Activated CD4-positive, alpha-beta T cell treated with anti-CD3 and anti-CD28 coated beads, Interleukin-10, Interleukin-2, amounts not matched to agents 100 ng/mL and 50 ng/mL, durations not matched to agents 16 hours and 8 hours (primary cell): ENCODE results near the gene SLC39A10.
A peak's percentile ranks its signal among the peaks of the same experiment; 100 is the strongest.
"Not testable (repeated sequence)": the region's sequence is repeated elsewhere in the genome, so short reads cannot be mapped to it uniquely, and the experiment has no call there.

Experiments
- DNase-seq: peaks from one replicate; pipeline ENCODE4 v3.0.0-alpha.2; 2020

The SLC39A10 gene

DNA sequence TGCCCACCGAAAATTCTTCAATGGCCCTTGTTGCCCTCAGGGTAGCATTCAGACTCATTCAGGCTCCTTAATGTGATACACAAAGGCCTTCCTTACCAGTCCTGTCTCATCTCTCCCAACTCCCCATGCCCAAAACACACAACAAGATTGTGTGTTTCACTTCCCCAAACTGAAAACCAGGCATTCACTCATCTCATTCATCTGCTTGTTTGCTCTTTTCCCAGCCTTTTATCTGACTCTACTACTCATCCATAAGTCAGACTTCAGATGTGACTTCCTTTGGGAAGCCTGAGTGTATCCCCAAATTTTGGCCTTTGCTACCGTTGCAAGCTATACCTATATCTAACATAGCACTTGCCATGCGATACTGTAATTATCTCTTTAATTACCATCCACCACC is 9.7 kb upstream of the SLC39A10 start:
- no peak for DNase-seq

DNA sequence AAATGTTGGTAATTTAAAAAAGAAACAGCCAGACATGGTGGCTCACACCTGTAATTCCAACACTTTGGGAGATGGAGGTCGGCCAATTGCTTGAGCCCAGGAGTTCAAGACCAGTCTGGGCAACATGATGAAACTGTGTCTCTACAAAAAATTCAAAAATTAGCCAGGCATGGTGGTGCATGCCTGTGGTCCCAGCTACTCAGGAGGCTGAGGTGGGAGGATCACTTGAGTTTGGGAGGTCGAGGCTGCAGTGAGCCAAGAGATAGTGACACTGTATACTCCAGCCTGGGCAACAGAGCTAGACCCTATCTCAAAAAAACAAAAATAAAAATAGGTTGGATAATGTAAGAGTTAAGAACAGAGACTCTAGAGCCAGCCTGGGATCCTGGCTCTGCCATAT is 8.7 kb upstream of the SLC39A10 start:
- DNase-seq, result not testable (repeated sequence)

DNA sequence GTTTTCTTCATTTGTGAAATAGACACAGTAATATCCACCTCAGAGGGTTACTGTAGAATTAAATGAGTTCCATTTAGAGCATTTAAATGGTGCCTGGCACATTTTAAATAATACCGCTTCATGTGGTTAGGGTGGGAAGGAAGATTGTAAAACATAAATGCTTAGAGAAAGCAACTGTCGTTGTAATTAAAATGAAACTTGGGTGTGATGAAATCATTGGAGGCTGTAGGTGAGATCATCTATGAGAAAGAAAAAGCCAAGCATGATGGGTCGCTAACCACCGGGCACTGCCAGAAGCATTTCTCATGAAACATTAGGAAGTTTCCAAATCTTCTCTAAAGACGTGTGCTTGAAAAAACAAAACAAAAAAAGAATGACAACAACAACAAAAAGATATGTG is 8.2 kb upstream of the SLC39A10 start:
- DNase-seq, result peak; percentile 32

DNA sequence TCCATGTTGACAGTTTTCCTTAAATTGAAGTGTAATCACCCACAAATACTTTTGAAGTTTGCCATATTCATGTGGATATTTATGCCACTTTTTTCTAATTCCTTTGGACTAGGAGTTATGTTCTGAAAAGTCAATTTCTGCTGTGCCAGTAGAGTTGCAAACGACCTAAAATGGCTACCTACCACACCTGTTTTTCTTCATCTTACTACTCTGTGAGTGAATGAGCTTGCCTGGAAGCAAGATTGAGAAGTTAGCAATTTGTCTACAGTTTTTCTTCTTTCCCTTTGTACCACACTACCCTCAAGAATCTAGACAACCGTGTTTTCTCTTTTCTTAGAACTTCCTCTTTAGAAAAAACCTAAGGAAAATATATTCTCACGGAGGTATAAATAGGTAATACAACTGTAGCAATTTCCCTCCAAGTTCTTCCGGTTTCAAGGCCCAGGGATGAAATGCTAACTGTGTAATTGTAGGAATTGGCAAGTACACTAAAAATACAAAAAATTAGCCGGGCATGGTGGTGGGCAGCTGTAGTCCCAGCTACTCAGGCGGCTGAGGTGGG is 7.3 kb upstream of the SLC39A10 start:
- no peak for DNase-seq

DNA sequence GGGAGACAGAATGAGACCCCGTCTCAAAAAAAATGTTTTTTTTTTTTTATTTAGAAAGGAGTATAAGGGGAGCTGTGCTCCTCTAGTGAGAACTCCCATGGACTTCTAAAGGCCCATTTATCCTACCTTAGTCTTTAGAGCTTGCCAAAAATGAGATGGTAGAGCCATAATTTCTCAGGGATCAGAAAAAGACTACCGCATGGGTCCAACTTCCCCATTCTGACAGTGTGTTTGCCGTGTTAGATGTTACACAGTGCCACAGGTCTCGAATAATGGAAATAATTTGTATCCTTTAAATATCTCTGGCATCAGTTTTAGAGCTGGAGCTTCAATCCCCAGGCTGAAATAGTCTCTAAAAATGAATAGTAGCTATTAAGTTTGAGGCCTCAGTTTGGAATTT is 6.0 kb upstream of the SLC39A10 start:
- no peak for DNase-seq

DNA sequence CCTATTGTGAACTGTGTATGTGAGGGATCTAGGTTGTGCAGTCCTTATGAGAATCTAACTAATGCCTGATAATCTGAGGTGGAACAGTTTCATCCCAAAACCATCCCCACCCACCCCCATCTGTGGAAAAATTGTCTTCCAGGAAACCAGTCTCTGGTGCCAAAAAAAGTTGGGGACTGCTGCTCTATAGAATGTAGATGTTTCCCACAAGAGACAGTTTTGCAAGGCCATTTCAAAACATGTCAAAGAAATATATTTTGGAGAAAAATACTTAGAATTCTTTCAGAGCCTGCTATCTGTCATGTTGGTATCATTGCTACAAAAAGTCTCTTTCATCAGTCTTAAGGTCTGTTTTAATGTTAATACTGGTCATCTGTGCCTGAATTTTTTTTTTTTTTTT is 4.1 kb upstream of the SLC39A10 start:
- no peak for DNase-seq

DNA sequence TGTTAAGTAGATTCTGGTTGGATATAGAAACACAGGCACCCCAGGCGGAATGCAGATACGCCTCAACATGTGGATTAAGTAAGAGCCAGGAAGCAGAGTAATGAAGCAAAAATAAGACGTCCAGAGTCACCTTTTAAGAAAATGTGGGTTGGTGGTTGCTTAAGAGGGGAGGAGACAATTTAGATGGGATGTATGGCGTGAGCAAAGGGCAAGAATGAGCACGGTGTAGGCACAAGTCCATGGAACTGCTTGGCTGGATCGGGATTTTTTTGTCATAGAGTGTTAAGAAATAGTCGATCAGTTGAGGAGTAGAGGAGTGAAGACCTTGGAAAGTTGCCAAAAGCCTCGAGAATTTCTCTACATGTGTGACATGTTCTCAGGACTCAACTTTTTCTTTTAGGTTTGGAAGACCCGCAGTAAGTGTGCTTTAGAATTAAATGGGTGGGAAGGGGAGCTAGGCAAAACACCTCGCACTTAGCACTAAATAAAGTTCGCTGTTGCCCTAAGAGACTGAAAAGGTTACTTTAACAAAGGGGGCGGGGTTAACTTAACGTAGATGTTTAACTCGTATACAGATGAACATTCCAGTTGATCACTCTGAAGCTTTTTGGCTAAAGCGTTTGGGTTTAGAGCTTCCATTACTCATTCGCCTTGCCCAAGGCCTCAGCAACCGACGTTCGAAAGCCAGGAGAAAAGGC is 716 bp upstream of the SLC39A10 start:
- DNase-seq, result no peak

DNA sequence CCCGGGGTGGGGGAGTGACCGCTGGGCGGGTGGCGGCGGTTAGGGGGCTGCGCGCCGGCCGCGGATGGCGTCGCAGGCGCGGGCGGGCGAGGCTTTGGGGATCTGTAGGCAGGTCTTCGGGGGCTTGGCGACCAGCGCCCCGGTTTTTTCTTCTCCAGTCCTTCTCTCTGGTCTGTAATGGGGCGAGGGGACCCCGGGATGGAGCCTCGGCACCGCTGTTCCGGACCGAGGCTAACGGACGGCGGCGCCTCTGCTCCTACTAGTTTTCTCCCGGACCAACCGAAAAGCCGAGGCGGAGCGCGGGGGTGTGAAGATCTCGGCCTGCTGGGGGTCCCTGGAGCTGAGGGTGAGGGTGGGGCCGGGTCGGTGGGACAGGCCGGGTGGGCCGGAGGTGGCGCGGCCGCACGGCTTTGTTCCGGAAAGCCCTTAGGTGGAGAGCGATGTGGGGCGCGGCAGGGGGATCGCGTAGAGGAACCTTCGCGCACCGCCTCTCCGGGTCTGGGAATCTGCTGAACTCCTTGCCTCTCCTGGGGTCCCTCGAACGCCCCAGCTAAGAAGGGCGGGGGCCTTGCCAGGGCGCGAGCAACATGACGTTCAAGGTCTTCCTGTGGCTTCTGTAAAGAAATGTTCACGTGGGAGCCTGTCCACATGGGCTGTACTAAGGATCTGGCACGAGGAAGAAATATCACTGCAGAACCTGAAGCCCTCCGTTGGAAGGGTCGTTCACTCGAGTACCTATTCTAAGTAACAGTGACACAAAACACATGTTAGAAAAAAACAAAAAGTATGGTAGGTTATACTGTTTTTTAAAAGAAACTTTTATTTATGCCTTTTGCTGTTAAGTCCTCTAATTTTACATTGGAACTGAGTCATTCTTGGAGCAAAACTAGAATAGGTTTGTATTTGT is 861 bp downstream of the SLC39A10 start:
- DNase-seq, result peak; percentile 85

DNA sequence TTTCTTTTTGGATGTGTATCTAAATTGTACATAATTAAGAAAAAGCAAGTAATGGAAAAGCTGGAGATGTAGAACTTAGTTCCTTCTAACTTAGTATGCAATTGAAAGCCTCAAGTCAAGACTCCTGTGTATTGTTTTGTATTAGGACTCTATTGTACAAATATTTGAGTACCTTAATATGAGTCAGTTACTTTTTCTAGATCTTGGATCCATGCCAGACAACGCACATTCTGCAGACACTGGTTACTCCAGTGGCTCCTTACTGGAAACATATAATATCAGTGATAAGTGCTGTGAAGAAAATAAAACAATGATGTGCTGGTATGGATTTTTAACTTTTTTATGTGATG is 1.5 kb downstream of the SLC39A10 start:
- DNase-seq, result peak; percentile 54

DNA sequence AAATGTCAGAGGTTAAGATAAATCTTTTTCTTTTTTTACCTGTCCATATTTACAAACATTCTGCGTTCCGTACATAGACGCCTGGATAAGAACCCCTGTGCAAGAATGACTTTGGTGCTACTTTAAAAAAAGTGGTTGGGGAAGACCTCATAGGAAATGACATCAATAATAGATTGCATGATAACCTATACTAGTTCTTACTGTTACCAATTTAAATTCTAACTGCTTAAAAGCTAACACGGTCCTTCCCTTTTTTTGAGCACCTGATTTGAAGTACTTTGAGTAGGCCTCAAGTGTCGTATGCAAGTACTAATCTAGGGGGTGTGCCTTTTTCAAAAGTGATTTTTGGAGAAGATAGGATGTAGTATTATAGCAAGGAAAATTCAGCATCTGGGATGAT is 2.1 kb downstream of the SLC39A10 start:
- peak; percentile 71 for DNase-seq

DNA sequence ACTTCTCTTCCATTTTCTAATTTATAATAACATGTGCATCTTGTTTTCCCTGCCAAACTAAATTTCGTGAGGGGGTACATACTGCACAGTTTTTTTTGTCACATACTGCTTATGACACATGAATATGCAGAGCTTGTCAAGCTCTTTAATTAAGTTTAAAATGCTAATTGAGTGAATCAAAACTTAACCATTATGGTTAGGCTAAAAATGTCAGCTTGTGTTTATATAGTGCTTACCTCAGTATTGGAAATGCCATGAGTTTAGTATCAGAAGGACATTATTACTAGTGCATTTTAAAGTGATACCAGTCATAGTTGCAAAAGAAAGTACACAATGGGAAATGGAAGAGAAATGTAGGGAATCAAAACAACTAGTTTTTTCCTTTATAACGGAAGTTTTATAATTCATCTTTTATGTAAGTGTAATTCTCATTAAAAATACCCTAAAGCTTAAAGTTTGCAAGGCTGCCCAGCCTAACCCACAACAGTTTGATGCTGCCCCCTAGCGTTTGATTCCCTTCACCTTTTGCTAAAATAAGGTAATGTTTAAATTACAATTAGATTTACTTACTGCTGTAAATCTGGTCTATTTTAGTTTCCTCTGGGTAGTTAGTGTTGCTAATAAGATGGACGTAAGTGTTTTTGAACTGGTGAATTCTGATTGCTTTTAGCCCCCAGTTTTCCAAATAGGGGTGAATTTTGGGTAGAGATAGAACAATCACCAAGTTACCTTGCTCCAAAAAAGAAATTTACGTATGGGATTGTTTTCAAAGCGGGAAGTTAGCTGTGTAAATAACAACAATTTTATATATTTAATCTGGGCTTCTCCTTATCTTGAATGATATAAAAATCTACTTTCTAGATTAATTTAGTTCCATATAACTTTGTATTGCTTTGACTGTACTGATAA is 3.2 kb downstream of the SLC39A10 start:
- peak; percentile 81 for DNase-seq

DNA sequence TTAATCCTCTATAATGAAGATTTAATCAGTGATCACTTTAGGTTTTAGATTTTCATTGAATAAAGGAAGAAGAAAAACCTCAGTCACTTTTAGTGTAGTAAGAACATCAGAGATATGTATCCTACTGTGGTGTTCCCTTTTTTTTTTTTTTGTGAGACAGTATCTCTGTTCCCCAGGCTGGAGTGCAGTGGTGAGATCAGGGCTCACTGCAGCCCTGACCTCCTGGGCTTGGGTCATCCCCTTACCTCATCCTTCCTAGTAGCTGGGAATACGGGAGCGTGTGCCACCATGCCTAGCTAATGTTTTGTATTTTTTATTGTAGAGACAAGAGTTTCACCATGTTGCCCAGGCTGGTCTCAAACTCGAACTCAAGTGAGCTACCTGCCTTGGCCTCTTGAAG is 5.1 kb downstream of the SLC39A10 start:
- DNase-seq, result no peak

DNA sequence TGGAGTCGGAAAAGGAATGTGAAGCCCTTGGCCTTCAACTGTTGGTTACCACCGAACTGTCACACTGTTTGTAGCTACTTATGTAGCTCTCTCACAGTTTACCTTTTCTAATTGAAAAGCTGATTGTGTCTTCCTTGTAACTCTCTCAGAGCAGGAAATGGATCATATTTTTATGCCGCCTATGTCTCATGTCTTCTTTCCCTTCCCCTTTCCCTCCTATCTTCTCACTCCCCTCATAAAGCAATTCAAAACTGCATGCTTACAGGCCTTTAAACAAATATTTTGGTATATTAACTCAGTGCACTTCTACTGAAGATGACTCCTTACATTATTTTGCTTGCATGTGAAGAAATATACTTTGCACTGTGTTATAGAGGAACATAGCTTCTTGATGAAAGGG is 6.0 kb downstream of the SLC39A10 start:
- no peak for DNase-seq

DNA sequence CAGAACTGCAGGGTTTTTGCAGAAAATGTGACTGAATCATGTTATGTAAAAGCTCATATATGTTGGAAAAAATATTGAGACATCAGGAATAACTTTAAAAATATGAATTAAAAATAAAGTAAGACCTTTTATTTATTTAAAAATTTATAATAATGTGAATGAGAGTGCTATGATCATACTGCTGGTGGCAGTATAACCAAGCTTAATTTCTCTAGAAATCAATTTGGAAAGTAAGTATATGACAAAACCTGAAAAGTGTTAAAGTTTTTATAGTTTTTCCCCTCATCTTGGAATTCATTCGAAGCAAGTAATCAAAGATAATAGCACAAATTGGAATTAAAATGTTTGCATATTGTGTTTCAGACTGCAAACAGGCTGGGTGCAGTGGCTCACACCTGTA is 7.5 kb downstream of the SLC39A10 start:
- DNase-seq, result no peak

DNA sequence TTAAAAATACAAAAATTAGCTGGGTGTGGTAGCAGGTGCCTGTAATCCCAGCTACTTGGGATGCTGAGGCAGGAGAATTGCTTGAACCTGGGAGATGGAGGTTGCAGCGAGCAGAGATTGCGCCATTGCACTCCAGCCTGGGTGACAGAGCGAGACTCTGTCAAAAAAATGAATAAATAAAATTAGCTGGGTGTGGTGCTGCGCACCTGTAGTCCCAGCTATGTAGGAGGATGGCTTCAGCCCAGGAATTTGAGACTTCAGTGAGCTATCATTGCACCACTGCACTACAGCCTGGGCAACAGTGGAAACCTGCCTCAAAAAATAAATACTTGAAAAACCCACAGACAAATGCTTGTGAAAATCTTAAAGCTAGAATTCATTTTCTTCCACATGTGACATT is 8.1 kb downstream of the SLC39A10 start:
- DNase-seq, result not testable (repeated sequence)

DNA sequence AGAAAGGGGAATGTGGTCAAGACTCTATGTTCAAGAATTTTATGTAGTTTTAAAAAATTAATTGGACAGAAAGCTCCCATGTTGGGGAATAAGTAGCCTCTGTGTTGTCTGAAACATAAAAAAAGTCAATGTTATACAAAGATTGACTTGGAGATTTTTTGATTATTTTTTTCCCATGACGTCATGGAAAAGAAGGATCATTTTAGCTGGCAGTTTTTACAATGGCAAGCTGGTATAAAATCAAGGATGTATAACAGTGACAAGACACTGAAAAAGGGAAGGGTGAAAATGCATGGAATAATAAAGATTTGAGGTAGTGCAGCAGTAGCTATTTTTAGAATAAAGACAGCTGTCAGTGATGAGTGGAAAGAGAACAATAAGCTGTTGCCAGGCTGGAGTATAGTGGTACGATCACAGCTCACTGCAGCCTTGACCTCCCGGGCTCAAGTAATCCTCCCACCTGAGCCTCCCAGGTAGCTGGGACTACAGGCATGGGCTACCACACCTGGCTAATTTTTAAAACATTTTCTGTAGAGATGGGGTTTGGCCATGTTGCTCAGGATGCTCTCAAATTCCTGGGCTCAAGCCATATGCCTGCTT is 9.2 kb downstream of the SLC39A10 start:
- no peak for DNase-seq

DNA sequence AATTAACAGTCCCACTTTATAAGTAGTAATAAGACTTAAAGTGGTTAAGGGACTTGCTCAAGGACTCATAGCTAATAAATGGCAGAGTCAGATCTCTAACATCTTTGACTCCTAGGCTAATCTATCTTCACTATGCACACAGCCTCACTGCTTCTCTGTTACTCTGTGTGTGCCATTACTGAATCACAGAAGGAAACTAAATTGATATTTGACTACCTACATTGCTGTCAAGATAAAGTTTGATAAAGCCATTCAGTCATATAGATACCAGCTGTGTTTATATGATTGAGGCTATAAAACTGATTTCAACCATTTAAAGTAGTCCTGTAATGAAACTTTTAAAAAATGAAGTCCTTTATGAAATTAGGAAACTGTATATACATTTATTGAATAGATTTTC is 10.9 kb downstream of the SLC39A10 start:
- DNase-seq, result no peak

DNA sequence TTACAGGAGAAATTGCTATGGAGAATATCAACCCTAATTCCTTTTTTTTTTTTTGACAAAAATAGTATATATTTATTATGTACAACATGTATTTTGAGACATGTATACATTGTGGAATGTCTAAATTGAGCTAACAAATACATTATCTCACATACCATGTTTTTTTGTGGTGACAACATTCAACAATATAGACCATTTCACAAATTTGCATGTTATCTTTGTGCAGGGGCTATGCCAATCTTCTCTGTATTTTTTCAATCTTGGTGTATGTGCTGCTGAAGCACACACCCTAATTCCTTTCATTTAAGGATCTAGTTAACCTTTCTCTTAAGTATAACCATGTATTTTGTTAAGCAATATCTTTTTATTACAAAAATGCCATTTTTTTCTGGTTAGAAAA is 13.2 kb downstream of the SLC39A10 start:
- no peak for DNase-seq

DNA sequence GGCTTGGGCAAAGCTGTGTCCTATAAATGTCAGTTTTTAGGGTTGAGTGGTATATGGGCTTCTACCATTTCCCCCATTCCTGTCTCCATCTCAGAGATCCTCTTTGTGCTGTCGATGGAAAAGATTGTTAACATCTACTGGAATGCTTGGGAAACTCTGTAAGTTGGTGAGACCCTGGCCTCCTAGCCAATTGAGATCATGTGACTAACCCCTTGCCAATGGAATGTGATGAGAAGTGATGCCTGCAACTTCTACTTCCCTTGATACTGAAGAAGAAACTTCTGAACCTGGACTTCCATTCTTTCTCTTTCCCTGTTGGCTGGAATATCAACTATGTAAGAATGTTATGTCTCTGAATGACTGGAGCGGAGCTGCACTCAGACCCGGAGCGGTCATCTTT is 14.5 kb downstream of the SLC39A10 start:
- no peak for DNase-seq

DNA sequence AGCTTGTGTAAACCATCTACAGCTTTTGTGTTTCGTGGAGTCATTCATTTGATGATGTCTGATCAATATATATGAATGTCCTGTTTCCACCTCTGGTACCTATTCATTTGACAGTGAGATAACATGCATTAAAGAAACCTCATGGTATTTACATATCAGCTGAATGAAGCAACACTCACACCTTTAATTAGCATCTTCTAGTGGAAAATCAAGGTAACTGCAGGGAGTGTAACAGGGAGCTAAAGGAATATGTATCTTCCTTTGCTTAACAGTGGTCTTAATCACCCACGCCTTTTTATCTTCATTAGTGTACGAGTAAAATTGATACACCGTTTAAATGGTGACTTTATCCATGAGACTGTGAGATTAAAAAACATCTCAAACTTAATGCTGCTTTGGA is 15.6 kb downstream of the SLC39A10 start:
- no peak for DNase-seq

DNA sequence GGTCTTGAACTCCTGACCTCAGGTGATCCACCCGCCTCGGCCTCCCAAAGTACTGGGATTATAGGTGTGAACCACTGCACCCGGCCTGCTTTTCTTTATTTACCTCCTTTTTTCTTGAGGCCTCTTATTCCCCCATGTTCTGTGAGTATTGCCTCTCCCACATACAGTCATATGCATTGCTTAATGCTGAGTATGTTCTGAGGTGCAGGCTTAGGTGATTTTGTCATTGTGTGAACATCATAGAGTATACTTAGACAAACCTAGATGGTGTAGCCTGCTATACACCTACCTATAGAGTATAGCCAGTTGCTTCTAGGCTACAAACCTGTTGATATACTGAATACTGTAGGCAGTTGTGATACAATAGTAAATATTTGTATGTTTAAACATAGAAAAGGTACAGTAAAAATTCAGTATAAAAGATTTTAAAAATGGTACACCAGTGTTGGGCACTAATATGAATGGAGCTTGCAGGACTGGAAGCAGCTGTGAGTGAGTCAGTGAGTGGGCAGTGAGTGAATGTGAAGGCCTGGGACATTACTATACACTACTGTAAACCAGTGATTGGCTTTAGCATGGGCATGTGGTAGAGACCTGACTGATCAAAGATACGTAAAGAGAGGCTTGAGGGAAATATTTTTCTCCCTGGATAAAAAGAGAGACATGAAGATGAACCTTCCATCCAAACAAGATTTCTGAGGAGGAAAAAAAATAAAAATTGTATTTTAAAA is 17.6 kb downstream of the SLC39A10 start:
- no peak for DNase-seq
